Activated CD4-positive, alpha-beta T cell treated with anti-CD3 and anti-CD28 coated beads for 24 hours (primary cell): ENCODE results near the gene TRRAP.

Experiments
- DNase-seq, 2 donors: peaks; one replicate each; pipeline ENCODE4 v3.0.0-alpha.2; 2020; ENCODE audit warnings: low read depth in 2 of 2

Gene TRRAP

DNA sequence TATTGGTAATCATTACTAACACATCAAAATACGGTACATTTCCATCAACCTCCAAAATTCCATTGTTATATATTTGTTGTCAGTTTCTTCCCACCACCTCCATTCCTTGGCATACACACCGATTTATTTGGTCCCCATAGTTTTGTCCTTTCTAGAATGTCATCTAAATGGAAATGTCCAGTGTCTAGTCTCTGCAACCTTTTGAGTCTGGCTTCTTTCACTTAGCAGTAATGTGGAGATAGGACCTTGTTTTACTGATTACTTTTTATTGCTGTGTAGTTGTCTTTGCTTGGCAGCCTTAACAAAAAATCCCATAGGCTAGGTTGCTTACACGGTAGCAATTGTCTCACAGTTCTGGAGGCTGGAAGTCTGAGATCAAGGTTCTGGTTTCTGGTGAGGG, 22.5 kb downstream of the TRRAP start:
- DNase-seq, result no peak

DNA sequence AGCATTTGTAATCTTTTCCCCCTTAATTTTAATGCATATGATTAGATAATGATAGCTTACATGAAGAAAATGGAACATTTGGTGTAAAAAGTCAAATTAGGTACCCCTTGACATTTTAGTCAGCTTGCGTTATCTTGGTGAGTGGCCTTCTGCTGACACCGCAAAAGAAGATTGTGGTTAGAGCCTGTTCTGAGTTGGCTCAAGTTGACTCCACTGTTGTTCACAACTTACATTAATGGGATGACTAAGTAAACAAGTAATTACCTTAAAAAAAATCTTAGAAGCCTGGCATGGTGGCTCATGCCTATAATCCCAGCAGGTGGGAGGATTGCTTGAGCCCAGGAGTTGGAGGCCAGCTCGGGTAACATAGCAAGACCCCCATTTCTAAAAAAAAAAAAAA, 24.2 kb downstream of the TRRAP start:
- DNase-seq, result no peak

- no peak for DNase-seq
Observed at GRCh38 chr7:98903246-98903645, 24.9 kb downstream of the TRRAP start.

DNA sequence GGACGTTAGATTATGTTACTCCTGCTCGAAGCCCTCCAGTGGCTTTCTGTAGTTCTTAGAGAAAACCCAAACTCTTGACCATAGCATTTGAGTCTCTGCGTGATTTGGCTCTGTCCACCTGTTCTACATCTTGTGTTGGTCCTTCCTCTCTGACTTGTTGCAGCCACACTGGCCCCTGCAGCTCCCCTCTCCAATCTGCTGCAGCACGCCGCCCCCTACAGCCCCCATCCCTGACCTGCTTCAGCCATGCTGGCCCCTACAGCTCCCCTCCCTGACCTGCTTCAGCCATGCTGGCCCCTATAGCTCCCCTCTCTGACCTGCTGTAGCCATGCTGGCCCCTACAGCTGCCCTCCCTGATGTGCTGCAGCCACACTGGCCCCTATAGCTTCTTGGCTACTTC, 29.2 kb downstream of the TRRAP start:
- DNase-seq, result no peak

DNA sequence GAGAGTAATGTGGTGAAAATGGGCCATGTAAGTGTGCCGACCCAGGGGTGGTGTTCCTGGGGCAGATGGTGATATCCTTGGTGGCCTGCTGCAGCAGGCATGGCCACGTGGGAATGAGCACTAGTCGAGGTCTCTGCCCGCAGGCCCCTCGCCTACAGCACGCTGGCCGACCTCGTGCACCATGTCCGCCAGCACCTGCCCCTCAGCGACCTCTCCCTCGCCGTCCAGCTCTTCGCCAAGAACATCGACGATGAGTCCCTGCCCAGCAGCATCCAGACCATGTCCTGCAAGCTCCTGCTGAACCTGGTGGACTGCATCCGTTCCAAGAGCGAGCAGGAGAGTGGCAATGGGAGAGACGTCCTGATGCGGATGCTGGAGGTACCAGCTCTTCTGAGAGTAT, 30.3 kb downstream of the TRRAP start:
- no peak for DNase-seq

DNA sequence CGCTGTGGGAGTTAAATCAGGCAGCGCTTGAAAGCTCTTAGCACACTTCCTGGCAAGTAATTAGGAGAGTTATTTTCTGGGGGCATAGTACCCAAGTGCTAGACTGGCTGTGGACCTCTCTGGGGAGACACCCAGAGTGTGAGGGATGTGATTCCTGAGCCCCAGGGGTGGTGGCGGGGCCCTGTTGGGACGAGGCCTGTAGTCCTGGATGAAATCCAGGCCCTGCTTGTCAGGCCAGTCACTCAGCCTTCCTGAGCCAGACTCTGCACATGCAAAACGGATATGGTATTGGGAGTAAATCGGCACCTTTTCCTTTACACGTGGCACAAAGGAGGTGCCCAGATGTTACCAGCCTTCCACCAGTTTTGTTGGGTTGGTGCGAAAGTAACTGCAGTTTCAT, 31.2 kb downstream of the TRRAP start:
- DNase-seq, result no peak

- no peak for DNase-seq
Observed at GRCh38 chr7:98910427-98910826, 32.1 kb downstream of the TRRAP start.

DNA sequence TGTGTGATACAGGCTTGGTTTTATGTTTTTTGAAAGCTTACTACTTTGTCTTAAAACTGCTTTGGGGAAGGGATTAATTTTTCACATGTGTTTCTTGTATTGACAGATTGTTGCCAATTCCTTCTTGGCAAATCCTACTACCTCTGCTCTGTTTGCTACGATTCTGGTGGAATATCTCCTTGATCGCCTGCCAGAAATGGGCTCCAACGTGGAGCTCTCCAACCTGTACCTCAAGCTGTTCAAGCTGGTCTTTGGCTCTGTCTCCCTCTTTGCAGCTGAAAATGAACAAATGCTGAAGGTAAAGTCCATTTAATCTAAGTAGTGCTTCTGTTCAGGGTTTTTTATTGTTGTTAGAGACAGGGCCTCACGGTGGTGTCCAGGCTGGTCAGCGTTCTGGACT, 33.6 kb downstream of the TRRAP start:
- no peak for DNase-seq

GRCh38 chr7:98913026-98913425, 34.7 kb downstream of the TRRAP start:
- no peak for DNase-seq

- no peak for DNase-seq
Observed at GRCh38 chr7:98913612-98914011, 35.3 kb downstream of the TRRAP start.

DNA sequence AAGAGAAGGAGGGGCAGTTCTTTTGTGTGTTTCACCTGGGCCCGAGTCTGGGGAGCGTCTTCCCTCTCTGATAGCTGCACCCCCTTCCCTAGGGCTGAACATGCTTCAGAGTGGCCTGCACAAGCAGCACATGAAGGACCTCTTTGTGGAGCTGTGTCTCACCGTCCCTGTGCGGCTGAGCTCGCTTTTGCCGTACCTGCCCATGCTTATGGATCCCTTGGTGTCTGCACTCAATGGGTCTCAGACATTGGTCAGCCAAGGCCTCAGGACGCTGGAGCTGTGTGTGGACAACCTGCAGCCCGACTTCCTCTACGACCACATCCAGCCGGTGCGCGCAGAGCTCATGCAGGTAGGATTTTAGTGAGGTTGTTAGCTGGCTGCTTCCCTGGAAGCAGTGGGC, 39.0 kb downstream of the TRRAP start:
- no peak for DNase-seq

GRCh38 chr7:98921608-98922372, 43.5 kb downstream of the TRRAP start:
- DNase-seq, result no peak

- no peak for DNase-seq
Observed at GRCh38 chr7:98922392-98923187, 44.3 kb downstream of the TRRAP start.

GRCh38 chr7:98923512-98923911, 45.2 kb downstream of the TRRAP start:
- DNase-seq, result no peak

DNA sequence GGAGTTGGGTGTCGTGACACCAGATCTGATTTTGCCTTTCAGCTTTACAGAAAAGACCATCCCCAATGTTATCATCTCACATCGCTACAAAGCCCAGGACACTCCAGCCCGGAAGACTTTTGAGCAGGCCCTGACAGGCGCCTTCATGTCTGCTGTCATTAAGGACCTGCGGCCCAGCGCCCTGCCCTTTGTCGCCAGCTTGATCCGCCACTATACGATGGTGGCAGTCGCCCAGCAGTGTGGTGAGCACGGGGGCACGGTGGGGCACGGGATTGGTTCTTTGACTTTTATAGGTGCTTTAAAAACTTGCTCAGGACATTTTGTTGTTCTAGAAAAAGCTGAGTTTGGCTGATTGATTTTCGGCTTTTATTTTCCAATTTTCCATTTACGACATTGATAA, 48.8 kb downstream of the TRRAP start:
- no peak for DNase-seq

DNA sequence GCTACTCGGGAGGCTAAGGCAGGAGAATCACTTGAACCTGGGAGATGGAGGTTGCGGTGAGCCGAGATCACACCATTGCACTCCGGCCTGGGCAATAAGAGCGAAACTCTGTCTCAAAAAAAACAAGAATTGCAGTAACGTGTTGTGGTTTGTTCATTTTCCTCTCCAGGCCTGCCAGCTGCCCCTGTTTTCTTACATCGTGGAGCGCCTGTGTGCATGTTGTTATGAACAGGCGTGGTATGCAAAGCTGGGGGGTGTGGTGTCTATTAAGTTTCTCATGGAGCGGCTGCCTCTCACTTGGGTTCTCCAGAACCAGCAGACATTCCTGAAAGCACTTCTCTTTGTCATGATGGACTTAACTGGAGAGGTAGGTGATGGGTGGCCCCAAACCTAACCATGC, 52.1 kb downstream of the TRRAP start:
- DNase-seq, result no peak

- DNase-seq, result no peak
Observed at GRCh38 chr7:98930921-98931320, 52.6 kb downstream of the TRRAP start.

GRCh38 chr7:98933321-98933720, 55.0 kb downstream of the TRRAP start:
- no peak for DNase-seq

- DNase-seq, result no peak
Observed at GRCh38 chr7:98934267-98934666, 55.9 kb downstream of the TRRAP start.

DNA sequence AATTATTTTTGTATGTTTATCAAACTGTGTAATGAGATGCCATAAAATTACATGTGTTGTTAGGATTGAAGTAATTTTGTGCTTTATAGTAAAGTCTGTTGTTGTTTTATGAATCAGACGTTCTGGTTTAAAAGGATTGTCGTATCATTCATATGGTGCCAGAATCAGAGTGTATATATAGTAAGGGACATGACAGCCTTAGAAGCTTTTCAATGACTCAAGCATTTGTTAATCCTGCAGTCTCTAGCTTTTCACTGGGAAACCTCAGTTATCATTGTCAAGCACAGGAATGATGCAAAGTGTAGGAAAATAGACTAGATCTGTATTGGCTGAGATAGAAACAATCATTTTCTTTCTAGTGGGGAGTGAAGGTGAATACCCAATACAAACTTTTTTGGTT, 57.5 kb downstream of the TRRAP start:
- DNase-seq, result no peak

DNA sequence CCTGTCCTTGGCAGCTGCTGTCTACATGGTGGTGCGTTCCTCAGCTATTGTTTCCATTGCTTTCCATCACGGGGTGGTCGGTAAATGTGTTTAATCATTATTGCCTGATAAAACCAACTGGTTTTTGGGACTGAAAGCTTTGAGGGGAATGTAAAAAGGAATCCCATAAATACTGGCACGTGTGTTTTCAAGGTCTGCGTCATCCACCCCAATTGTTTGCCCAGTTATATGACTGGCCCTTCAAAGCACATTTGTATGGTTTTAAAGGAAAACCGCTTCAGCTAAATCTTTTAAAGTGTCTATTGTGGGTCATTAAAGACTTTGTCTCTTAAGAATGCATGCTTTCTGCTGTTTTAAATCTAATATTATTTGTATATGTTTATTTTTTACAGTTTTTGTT, 65.0 kb downstream of the TRRAP start:
- no peak for DNase-seq

DNA sequence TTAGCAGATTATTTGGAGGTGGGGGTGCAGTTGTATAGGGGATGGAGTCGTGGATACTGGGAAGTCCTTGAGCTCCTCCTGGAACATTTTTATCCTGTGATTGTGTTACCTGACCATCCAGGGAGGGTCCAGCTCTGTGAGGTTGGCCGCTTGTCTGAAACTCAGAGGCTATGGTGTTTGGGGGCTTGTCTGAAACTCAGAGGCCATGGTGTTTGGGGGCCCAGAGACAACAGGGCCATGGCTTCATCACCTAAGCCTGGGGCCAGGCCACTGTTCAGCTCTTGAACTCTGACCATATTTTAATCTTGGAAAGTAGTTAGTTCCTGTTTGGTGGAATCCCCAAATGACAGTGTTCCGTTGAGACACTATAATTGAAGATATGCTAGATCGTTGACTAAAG, 66.1 kb downstream of the TRRAP start:
- DNase-seq, result no peak

GRCh38 chr7:98945852-98946251, 67.5 kb downstream of the TRRAP start:
- no peak for DNase-seq
